ENCODE results near the gene LPGAT1.

DNA sequence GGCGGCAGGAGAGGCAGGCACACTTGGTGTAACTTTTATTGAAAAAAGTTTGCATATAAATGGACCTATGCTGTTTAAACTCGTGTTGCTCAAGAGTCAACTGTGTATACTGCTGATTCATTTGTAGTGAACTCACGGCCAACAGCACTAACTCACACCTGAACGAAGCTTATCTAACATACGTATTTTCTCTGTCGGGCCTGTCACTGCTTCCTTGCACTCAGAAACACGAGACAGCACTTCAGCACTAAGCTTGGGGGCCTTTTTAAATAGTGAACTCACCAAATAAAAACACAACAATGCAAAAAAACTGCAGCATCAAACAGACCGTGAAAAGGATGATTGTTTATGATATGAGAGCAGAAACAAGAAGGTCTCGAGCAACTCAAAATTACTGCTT is 96.2 kb downstream of the LPGAT1 start:
- TF ChIP-seq, protein P1, sequence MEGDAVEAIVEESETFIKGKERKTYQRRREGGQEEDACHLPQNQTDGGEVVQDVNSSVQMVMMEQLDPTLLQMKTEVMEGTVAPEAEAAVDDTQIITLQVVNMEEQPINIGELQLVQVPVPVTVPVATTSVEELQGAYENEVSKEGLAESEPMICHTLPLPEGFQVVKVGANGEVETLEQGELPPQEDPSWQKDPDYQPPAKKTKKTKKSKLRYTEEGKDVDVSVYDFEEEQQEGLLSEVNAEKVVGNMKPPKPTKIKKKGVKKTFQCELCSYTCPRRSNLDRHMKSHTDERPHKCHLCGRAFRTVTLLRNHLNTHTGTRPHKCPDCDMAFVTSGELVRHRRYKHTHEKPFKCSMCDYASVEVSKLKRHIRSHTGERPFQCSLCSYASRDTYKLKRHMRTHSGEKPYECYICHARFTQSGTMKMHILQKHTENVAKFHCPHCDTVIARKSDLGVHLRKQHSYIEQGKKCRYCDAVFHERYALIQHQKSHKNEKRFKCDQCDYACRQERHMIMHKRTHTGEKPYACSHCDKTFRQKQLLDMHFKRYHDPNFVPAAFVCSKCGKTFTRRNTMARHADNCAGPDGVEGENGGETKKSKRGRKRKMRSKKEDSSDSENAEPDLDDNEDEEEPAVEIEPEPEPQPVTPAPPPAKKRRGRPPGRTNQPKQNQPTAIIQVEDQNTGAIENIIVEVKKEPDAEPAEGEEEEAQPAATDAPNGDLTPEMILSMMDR (IDR thresholded peaks at IDR 0.05), result no peak
- TF ChIP-seq POLR2A (IDR thresholded peaks at IDR 0.05), result no peak
